Ovary (tissue), 3 donors: ENCODE measurements around the gene ETFA.

Source experiments
- CTCF ChIP-seq, 3 donors: fragments of 450-650 bp in 2 of 3; fragments of 200-600 bp in 1 of 3; IDR thresholded peaks; one replicate each; pipeline versions ENCODE4 v1.5.1 to v1.8.0; 2016 to 2022; ENCODE audit warnings: antibody characterized with exemption in 3 of 3, mild to moderate bottlenecking in 1 of 3
- EP300 ChIP-seq: sonication (generic); formaldehyde crosslinking; IDR thresholded peaks from one replicate; pipeline ENCODE4 v1.6.1; 2017; ENCODE audit warnings: antibody characterized with exemption
- POLR2A ChIP-seq: fragments of 450-650 bp; IDR thresholded peaks from one replicate; pipeline ENCODE4 v1.6.1; 2017; ENCODE audit warnings: antibody characterized with exemption, mild to moderate bottlenecking, moderate library complexity
- donor health status: DM: no; HTN: no; CAD: no.

GRCh38 chr15:76333309-76333708, 22.0 kb upstream of the ETFA start:
- TF ChIP-seq CTCF (IDR thresholded peaks at IDR 0.05) (no peak), POLR2A (no peak), EP300 (no peak)
